NCI-H69 (cell line): ENCODE results near the gene NOS3.
A peak's percentile ranks its signal among the peaks of the same experiment; 100 is the strongest.

Experiments
- DNase-seq: peaks from one replicate; lab custom pipeline; 2025; lab: John Stamatoyannopoulos, UW

NOS3 gene

DNA sequence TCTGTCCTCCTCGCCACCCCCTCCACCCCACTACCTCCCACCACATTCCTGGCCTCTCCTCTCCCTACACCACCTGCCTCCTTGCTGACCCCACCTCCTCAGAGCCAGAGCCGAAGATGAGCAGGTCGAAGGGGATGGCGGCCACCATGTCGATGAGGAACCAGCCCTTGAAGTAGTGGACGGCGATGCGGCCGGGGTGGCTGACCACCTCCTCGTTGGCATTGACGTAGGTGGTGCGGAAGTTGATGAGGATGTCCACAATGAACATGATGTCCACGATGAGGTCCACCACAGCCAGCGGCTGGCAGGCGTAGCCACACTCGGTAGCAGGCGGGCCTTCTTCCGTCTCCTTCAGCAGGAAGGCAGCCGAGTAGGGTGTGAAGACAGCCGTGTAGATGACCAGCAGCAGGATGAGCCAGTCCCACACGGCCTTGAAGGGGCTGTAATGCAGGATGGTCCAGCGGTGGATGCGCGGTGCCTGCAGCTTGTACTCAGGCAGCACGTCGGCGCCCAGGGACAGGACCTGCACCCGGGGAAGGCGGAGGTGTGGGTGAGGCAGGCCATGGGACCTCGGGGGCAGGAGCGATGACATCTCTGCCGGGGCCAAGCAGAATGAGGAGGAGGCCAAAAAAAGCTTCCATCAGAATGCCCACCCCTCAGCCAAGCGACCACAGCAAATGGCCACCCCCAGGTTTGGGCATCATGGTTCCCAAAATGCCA is 38.3 kb upstream of the NOS3 start:
- DNase-seq, result no peak

DNA sequence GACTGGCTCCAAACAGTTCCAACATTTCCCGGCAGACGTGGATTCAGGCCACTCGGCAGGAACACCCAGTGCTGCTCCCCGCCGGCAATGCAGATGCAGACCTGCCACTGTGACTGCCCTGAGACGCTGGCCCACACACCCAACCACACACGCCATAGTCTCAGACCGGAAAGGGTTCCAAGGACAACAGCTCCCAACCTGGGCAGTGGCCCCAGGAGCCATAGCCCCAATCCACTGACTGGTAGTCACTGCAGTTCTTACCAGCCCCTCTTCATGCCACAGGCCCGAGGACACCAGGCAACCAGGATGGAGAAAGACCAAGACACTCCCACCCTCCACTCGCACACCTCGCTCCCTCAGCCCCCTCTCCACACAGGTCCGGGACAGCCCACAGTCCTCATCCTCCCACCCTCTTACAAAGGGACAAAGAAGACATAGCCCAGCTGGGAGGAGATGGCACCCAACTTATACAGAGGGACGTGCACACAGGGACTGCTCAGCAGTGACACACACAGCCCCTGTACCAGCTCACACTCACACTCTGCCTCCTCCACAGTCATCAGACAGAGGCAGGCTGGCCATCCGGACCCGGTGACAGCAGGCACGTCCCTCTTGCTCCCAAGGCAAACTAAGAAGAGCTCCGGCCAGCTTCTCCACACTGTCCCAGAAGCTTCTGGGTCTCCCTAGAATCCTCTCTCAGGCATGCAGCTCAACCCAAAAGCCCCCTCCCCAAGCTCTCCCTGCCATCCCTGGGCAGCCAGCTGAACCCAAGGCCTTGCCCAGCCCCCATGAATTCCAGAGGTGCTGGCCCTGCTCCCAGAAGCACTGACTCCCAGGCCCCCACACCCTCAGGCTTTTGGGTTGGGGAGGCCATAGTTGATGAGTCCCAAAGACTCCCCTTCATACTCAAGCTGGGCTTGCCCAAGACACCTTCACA is 37.5 kb upstream of the NOS3 start:
- DNase-seq, result no peak

DNA sequence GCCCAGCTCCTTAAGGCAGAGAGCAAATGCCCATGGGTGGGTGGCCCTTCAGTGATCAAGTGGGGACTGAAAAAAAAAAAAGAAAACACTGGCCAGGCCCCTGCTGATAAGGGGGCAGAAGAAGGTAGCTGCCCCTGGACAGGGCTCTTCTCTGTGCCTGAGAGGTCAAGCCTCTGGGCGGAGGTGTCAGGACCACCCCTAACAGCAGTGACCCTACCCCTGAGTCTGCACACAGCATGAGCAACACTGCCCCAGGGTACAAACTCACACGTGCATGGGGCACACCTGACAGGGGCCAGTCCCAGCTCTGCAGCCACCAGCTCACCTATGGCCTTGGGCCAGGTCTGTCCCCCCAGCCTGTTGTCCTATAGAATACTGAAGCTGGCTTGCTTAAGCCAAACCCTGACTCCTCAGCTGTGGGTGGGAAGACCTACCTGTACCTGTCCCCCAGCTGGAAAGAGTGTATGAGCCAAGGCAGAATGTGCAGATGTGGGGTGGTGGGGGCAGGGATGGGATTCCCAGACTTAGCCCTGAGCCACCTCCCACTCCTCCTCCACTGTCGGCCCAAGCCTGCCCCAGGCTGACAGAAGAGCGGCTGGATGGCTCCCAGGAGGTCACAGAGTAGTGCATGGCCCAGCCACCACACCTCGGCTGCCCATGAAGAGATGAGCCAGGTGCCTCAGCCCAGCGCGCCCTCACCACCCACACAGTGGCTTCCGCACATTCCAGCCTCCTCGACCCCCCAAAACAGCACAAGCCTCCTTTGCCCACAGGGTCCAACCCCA is 36.4 kb upstream of the NOS3 start:
- no peak for DNase-seq

DNA sequence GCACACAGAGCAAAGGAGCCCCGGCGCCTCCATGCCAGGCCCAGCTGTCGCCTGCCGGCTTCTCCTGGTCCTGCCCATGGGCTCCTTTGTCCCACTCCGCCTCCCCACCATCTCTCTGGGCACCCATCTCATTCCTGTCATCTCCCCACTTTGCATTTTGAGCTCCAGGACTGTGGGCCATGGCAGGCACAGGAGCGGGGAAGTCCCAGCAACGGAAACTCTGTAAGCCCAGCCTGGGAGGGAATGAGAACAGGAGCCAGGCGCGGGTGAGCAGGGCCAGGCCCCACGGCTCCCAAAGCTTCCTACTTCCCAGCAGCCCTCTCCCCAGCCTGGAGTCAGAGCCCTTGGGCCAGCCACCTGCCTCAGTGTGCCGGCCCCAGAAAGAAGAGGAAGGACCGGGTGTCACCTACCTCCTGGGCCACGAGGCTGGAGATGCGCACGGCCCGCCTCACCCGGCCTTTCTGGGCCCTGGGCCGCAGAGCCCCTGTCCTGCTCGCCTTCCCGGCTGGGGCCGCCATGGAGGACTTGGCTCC is 35.8 kb upstream of the NOS3 start:
- no peak for DNase-seq

DNA sequence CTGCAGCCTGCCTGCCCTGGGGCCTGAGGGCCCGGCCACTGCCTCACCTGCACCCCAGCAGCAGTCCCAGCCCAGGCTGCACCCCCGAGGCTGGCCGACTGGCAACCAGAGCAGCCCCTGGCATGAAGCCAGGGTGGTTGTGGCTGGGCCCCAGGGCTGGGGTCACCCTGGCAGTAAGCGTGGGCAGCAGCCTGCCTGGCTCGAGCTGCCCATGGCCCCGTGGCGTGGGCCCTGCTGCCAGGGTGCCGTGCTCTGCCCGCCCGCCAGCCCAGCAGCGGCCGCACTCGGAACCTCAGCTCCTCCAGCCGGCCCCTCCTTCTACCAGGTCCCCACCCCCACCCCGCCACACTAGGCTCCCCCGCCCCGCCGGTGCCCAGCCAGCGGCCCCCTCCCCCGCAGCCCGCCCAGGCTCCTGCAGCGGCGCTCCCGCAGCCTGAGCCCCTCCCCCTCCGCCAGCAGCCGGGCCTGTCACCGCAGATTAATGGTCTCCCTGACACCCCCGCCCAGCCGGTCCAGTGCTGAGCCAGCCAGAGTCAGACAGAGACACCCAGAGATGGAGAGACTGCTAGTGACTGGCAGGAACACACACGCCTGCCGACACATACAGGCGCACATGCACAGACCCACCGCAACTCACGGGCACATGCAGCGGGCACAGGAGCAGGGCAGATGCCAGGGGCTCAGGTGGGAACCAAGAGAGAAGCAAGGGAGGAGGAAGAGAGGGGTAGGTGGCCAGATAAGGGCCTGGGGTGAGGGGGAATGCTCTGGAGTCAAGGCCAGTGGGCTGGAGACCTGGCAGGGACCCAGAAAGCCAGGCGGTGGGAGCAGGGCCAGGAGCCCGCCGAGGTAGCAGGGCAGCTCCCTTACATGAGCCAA is 35.1 kb upstream of the NOS3 start:
- peak; percentile 83 for DNase-seq

DNA sequence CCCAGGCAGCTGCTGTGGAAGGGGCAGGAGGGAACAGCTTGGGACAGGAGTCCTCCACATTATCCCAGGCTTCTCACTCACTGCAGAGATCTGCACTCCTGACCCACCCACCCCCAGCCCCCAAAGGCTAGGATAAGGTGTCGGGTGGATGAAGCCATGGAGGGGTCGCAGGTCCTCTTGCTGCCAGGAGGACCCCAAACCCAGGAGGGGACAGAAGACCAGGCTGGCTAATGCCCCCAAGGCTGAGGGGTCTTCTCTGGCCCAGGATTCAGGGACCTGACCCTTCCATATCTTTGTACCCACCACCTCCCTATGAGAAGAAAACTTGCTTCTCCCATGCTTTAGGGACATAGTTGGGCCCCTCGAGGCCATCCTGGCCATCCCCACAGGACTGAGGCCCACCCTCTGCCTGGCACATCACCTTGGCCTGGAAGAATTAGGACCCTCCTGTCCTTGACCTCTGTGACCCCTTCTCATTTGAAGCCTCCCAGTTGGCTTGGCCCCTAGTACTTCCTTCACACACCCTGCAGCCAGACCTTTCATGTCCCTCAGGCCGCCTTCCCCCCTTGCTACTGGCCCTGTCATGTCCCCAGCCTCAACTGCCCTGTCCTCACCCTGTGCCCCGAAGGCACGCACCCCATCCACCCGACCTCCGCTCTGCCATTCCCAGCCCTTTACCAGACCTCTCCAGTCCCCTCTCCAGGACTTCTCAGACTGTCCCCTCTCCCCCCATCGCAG is 34.3 kb upstream of the NOS3 start:
- no peak for DNase-seq

DNA sequence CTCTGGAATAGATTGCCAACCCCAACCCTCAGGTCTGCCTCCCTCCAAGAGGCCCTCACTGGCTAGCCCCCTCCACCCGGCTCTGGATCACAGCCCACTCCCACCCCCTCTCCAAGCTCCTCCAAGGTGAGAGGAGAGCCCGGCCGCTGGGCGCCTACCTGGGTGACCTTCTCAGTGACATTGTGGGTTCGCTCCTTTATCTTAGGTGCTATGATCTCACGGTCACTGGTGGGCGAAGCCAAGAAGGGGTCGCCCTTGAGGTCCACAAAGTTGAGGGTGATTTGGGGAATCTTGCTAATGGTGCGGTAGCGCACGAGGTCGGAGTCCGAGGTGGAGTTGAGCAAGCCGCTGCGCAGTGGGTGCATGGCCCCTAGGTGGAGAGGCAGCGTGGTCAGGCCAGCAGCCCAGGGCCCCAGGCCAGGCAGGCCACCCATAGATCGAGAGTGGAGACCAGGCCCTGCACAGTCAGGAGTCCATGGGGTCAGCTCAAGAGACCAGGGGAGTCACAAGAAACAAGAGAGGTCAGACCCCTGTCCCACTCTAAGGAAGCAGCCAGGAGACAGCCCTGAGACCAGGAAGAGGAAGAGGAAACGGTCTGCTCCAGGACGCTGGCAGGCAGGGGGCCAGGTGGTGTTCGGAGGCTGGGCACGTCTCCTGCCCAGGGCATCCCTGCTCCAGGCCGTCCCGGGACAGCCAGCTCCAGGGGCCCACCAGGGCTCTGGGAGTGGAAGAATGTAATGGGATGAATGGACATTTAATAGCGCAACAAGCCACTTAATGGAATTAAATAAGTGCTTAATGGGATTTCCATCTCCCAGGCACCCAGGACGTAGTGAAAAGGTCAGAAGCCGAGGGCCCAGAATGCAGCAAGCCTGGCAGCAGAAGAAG is 33.4 kb upstream of the NOS3 start:
- no peak for DNase-seq

DNA sequence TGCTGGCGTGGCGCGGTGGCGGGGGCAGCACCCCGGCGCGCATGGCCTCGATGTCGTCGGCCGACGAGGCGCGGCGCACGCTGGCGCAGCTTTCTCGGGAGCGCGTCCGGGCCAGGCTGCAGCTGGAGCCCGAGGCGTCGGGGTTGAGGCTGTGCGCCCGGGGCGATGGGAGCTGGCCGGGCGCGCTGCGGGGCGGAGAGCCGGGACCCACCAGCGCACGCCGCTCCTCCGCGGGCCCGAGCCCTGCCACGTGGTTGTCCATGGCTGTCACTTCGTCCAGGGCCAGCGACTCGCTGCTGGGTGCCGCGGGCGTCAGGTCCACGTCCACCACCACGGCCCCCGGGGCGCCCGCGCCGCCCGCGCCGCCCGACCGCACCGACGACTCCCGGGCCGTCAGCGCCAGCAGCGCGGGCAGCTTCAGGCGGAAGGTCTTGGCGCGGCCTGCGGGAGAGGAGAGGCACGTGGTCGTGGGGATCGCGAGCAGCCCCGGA is 32.7 kb upstream of the NOS3 start:
- DNase-seq, result no peak

DNA sequence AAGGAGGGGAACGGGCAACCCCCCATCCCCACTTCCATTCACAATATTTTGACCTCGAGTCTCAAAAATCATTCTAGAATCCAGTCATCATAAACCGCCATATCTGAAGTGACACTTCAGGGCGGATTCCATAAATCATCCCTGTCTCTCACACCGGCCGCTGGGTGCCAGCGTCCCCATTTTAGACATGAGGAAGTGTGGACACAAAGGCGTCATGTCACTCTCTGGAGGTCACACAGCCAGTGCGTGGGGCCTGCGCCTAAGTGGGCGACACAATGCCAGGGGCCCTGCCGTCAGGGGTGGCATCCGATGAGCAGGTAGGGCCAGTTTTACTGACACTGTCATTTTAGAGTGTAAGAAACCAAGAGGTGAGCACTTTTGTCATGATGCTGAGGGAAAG is 32.2 kb upstream of the NOS3 start:
- DNase-seq, result no peak

DNA sequence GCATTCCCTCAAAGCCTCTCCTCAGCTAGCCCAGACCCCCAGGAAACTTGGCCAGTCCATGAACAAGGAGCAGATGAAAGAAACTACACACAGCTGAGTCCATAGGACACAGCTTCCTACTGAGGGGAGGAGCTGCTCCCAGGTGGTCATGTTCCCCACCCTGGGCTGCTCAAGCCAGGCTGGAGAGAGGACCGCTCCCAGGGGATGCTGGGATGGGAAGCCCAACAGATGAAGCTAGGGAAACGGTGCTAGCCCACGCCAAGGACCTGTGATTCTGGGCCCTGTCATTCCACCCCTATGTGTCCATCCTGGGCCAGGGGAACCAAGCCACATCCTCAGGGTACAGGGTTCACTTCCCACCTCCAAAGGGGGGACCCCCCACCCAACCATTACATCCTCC is 31.7 kb upstream of the NOS3 start:
- no peak for DNase-seq

DNA sequence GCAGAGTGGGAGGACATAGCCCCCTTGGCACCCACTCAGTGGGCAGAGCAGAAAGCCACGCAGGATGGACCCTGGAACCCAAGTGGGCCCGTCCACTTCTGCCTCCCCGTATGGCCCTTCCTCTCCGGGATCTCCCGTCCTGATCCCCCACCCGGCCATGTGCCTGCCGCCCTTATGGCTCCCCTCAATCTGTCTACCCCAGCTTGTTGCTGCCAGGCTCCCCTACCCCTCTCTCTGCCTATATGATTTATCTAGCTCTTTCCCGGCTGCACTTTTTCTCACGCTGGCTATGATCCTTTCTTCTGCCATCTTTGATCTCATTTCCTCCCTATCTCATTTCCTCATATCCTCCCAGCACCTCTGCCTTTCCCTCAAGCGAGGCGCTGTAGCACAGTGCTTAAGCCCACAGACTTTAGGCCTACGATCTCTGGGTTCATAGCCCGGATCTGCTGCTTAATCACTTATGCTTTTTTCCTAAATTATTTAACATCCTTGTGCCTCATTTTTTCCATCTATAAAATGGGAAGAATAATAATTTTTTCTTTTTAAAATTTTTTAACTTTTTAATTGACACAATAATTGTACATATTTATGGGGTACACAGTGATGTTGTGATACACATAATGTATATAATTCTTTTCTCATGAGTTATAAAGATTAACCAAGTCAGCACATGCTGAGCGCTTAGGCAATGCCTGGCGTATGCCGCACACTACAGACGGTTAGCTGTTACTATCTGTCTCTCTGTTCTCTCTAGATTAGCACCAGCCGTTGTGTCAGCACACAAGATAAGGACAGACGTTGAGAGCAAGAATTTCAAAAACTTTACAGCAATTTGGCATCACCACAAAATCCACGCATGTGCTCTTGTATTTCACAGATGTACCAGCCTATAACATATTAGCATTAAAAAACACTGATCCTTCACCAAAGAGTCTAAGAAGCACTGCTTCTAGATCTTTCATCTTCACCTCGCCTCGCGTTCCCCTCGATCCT is 30.8 kb upstream of the NOS3 start:
- no peak for DNase-seq

DNA sequence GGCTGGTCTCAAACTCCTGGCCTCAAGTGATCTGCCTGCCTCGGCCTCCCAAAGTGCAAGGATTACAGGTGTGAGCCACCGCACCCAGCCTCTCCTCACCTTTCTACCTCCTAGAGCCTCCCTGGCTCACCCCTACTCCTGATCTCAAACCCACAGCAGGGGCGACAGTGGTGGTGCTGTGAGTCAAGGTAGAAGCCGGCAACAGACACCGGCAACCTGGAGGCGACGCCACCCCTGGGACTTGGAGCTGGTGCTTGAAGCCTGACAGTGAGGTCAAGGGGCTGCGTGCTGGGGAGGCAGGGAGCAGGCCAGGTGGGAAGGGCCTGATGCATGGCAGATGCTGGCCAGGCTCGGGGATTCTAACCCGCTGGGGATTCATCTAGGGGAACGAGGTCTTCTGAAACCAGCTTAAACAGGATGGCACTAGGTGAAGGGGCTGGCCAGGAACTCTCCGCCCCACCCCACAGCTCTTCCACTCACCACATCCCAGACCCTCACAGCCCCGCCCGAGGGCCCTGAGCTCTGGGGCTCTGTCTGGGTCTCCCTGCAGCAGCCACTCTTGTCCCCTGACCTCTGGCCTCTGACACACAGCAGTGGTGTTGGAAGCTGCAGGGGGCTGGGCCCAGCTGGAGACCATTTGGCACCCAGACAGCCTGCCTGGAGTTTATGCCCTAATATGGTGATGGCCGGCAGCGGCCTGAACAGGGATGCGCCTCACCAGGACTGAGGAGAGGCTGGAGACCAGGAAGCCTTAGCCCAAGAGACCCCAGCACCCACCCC is 29.1 kb upstream of the NOS3 start:
- DNase-seq, result peak; percentile 41

DNA sequence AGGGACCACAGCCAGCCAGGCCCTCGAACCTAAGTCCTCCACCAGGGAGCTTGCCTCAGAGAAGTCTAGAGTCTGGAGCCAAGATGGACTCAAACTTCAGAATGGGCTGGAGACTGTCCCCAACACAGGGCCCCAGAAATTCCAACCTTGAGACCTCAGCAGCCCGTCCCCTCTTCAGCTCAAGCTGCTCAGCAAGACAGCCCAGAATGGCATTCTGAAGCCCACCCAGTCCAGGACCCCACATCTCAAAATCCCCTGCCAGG is 28.6 kb upstream of the NOS3 start:
- DNase-seq, result no peak

DNA sequence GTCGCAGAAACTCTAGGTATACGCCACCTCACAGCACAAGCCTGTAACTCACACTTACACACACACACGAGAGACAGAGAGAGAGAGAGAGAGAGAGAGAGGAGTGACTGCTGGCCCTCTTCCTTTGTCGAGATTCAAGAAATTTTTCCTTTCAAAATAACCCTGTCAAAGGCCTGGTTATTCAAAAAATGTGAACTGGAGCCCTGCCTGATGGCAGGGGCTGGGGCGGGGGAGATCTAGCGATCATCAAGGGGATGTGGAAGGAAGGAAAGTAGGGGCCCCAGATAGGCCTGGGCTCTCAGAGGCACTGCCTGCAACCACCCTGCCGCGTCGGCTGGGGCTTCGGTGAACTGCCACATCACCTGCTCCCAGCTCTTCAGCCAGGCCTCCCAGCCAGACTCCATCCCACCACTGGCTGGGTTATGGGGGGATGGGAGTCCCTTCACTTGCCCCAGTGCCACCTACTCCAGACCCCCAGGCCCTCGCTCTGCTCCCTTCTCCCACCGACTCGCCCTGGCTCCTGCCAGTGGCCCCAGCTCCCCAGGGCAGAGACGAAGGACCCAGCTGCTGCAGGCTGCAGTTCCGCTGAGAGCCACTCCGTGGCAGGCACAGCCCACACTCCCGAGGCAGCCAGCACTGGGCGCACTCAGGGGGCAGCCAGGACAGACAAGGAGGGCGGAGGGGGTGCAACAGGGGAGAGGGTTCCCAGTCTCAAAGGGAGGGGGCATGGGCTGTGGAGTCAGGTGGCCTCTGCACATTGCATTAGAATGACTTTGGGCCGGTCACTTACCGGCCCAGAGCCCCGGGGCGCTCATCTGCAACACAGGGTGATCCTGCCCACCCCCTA is 28.0 kb upstream of the NOS3 start:
- DNase-seq, result peak; percentile 58

DNA sequence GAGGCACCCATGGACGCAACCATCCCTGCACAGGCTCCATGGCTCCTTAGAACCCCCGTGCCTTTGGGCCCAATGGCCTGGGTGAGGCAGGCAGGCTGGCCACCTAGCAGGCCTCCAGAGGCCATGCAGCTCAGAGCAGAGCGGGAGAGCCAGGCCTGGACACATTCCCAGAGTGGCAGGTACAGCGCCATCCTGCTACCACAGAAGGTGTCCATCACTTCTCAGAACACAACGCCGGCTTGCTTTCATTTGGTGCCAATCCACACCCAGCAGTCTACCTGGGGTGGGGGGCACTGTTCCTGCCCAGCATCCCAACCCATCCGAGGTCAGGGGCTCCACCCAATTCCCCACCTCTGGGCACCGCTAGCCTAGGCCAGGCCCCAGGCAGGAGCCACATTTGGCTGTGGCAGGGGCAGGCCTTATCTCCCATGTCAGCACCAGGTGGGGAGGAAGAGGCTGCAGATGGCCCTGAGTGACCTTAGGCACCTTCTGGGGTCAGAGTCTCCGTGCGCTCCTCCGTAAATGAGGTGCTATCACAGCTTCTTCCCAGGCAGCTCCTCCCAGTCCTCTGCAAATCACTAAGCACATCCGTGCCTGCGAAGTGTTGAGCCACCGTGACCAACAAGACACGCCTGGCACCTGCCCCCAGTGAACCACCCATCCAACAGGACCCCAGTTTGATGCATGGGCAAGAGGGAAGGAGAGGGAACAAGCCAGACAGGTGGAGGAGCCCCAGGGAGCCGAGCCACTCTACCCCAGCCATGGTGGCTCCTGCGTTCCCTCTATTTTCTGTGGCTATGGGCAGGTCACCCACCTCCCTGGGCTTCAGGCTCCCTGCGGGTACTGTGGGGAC is 26.9 kb upstream of the NOS3 start:
- DNase-seq, result no peak
